ENCODE data around the gene ALDH5A1.

Gene ALDH5A1

DNA sequence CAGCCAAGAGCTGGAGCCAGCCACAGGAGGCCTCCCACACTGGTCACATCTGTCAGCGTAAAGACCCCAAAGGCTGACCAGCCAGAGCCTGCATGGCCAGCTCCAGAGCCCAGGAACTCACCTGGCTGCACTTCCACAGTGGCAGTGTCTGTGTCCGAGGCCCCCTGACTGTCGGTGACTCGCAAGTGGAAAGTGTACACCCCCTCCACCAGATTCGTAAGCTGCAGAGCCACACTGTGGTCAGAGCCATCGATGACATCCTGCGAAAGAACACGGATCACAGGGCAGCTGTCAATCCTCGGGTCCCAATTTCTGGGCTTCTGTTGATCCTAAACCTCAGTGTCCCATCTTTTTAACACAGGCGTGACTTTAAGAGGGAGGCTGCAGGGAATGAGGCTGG lies 69.3 kb downstream of the ALDH5A1 start:
- no peak for DNase-seq (ENCODE audit: low read depth in 1 of 2, low spot score in 1 of 2)

GRCh38 chr6:24565196-24565595 lies 70.4 kb downstream of the ALDH5A1 start:
- no peak for DNase-seq (ENCODE audit: low read depth in 1 of 2, low spot score in 1 of 2)

- DNase-seq (ENCODE audit: low read depth in 1 of 2, low spot score in 1 of 2) = no peak
Observed at GRCh38 chr6:24566020-24566767, 71.4 kb downstream of the ALDH5A1 start.

- DNase-seq (ENCODE audit: low read depth in 1 of 2, low spot score in 1 of 2) = no peak
Observed at GRCh38 chr6:24568683-24569082, 73.9 kb downstream of the ALDH5A1 start.

DNA sequence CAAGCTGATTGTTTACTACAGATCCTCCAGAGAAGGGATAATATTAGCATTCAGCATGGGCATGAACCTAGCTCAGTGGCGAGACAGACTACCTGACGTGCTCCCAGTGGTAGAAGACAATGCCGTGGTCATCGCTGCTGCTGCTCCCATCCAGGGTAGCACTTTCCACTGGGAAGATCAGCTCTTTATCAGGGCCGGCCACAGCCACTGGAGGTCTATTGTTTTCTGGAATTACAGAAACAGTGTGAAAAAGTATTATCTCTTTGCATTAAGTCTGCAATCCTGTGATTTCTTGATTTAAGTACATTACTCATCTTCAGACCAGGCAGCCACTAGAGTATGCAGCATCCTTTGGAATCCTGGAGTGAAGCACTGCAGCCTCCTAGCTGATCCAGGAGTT lies 75.0 kb downstream of the ALDH5A1 start:
- no peak for DNase-seq (ENCODE audit: low read depth in 1 of 2, low spot score in 1 of 2)

DNA sequence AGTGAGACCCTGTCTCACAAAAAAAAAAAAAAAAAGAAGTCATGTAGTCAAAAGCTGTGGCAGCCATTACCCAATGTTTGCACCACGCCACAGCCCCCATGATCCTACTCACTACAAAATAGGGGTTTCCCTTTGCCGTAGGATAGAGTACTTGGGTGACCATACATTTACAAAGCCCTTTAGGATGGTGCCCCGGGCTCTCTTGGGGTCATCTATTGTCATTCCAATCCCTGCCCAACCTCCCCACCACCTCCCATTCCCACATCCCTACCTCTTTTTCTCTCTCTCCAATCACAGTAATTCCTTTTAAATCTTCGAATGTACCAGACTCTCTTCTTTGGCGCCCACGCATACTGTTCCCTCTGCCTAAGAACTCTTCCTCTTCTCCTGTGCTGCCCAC lies 76.6 kb downstream of the ALDH5A1 start:
- no peak for DNase-seq (ENCODE audit: low read depth in 1 of 2, low spot score in 1 of 2)

GRCh38 chr6:24574809-24575208 lies 80.0 kb downstream of the ALDH5A1 start:
- DNase-seq (ENCODE audit: low read depth in 1 of 2, low spot score in 1 of 2) = no peak

- DNase-seq (ENCODE audit: low read depth in 1 of 2, low spot score in 1 of 2) = no peak
Observed at GRCh38 chr6:24576447-24576846, 81.7 kb downstream of the ALDH5A1 start.

DNA sequence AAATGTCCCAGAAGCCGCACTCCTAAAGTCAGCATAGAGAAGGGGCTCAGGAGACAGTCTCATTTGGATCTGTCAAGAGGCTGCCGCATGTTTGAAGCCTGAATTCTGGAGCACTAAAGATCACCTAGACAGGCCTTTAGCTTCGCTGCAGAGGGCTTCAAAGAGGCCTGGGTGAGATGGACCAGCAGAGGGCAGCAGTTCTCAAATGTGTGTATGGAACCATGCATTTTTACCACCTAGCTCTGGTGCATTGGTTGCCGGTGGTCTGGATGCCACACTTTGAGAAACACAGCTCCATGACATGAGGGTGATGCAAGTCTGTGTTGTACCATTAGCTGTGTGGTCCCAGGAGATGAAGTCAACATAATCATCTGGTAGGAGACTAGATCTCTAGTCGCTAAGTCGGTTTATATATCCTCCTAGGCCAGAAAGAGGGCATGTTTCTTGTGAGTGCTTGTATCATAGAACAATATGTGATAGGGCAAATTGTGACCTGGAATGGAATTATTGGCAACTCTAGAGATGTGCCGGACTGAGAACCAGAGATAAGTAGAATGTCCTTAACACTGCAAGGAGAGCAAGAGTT lies 86.4 kb downstream of the ALDH5A1 start:
- DNase-seq (ENCODE audit: low read depth in 1 of 2, low spot score in 1 of 2) = peak; percentile 57 to 75

DNA sequence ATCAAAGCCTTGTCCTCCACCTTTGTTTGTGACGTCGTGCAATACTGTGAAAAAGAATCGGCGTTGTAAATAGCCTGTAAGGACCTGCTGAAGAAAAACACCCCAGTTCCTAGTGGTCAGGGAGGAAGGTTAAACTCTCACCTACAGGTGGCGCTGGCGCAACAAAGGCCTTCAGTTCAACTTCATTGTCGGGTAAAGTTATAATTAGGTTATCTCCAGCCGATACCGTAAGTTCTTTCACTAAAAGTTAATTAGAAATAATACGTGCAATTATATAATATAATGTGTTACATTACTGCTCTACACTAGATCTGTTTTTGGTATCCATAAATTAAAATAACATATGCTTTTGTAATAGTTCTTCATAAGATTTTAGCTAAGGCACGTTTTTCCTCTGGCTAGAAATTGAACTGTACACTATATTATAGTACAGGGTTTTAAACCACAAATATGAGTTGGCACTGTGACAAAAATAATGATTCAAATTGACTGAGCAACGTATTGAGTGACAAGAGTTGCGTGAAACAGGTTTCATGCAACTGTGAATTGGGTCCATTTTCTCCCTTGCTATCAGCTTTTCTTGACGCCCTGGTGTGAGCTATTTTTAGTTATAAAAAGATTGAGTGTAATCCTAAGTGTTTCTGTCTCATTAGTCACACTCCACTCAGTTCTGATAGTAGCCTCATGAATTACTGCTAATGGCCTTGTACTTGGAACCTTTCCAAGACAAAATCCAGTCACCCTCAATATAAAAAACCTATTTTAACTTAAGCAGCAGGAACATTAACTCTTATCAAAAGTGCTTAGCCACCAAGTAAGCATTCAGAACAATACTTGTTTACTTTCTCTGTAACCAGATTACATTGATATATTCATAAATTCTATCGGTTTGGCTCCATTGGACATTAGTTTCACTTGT lies 89.0 kb downstream of the ALDH5A1 start:
- peak; percentile 37 to 63 for DNase-seq (ENCODE audit: low read depth in 1 of 2, low spot score in 1 of 2)

GRCh38 chr6:24584382-24584720 lies 89.6 kb downstream of the ALDH5A1 start:
- DNase-seq (ENCODE audit: low read depth in 1 of 2, low spot score in 1 of 2) = no peak

Measured in activated CD4-positive, alpha-beta T cell treated with anti-CD3 and anti-CD28 coated beads, Interleukin-2, amount 50 U/mL, for 24 hours (primary cell).